Activated naive CD4-positive, alpha-beta T cell (primary cell): ENCODE measurements around the gene B4GALT4.
"Not testable (repeated sequence)": the region's sequence is repeated elsewhere in the genome, so short reads cannot be mapped to it uniquely, and the experiment has no call there.

ENCODE experiments used
- DNase-seq, 4 experiments: peaks; one replicate each; lab custom pipeline; 2025; lab: John Stamatoyannopoulos, UW

The B4GALT4 gene

GRCh38 chr3:119240591-119241434 is at the start of gene B4GALT4:
B4GALT4 (minus strand) TSS chr3:119240878; CDS start chr3:119230099, 10,779 bp downstream.
- DNase-seq = peak; percentile 21 to 59 (median 36)

GRCh38 chr3:119289404-119289770 is 48.7 kb upstream of the B4GALT4 start:
- no peak for DNase-seq

DNA sequence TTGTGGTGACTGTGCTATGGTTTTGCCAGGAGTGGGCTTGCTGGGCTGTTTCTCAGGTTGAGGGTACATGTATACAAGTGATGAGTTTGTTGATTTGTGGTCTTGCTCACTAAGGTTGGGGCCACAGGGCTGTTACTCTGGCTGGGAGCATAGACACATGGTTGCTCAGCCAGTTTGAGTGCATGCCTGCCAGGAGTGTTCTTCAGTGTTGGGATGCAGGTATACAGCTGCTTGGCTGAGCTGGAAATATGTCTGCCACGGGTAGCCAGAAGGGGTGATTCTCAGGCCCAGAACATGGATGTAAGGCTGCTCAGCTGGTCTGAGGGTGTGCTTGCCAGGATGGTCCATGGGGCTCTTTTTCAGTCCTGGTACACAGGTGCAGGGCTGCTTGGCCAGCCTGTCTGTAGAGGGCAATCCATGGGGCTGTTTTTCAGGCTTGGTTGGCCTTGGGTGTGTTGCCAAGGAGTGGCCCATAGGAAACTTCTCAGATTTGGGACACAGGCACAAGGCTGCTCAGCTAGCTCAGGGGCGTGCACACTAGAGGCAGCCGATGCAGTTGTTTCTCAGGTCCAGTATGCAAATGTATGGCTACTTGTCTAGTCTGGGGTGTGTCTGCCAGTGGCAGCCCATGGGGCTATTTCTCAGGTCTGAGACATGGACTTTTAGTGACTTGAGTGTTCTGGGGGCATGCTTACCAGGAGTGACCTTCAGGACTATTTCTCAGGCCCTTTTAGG is 48.2 kb upstream of the B4GALT4 start:
- DNase-seq = no peak

- DNase-seq = no peak
Observed at GRCh38 chr3:119279584-119280243, 39.0 kb upstream of the B4GALT4 start.

DNA sequence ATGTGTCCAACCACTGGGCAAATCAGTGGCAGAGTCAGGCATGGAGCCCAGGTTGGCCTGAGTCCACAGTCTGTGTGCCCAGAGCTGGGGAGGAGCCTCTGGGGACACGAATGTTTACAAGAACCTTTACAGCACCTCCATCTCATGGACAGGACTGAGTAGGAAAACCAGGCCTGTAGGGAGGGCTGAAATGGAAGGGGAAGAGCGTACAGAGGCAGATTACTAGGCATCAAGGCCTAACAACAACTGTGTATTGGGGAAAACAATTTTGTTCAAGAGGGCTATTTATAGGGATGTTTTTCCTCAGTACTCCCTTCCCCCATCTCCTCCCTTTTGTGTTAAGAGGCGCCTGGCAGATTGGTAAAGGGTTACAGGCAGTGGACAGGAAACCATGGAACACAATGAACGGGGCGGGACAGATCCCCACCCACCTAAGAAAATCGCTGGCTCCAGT is 38.5 kb upstream of the B4GALT4 start:
- no peak for DNase-seq

DNA sequence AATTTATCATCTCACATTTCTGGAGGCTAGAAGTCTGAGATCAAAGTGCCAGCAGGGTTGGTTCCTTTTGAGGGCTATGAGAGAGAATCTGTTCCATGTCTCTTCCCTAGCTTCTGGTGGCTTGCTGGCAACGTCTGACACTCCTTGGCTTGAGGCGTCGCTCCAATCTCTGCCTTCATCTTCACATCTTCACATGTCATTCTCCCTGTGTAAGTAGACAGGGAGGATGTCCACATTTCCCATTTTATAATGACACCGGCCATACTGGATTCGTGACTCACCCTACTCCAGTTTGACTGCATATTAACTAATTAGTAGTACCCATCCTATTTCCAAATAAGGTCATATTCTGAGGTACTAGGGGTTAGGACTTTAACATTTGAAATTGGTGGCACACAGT is 36.0 kb upstream of the B4GALT4 start:
- no peak for DNase-seq

DNA sequence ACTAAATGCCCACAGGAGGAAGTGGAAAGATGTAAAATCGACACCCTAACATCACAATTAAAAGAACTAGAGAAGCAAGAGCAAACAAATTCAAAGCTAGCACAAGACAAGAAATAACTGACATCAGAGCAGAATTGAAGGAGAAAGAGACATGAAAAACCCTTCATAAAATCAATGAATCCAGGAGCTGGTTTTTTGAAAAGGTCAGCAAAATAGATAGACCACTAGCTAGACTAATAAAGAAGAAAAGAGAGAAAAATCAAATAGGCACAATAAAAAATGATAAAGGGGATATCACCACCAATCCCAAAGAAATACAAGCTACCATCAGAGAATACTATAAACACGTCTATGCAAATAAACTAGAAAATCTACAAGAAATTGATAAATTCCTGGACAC is 29.5 kb upstream of the B4GALT4 start:
- not testable (repeated sequence) for DNase-seq

DNA sequence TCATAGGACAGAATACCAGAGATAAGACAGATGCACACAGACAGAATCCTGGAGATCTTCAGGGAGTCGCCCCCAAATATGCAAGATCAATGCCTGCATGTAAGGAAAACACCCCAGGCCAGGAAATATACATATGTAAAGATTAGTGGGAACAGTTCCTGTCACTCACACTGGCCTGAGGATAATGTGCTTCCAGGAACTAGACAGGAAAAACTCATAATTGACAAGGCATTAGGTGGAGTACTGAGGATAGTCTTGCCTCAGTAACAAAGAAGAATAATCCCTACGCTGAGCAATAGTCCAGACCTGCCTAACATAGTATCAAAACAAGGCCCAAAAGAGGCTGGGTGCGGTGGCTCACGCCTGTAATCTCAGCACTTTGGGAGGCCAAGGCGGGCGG is 20.4 kb upstream of the B4GALT4 start:
- DNase-seq = no peak

GRCh38 chr3:119259821-119260220 is 19.1 kb upstream of the B4GALT4 start:
- DNase-seq = no peak

- no peak for DNase-seq
Observed at GRCh38 chr3:119258915-119259314, 18.2 kb upstream of the B4GALT4 start.

DNA sequence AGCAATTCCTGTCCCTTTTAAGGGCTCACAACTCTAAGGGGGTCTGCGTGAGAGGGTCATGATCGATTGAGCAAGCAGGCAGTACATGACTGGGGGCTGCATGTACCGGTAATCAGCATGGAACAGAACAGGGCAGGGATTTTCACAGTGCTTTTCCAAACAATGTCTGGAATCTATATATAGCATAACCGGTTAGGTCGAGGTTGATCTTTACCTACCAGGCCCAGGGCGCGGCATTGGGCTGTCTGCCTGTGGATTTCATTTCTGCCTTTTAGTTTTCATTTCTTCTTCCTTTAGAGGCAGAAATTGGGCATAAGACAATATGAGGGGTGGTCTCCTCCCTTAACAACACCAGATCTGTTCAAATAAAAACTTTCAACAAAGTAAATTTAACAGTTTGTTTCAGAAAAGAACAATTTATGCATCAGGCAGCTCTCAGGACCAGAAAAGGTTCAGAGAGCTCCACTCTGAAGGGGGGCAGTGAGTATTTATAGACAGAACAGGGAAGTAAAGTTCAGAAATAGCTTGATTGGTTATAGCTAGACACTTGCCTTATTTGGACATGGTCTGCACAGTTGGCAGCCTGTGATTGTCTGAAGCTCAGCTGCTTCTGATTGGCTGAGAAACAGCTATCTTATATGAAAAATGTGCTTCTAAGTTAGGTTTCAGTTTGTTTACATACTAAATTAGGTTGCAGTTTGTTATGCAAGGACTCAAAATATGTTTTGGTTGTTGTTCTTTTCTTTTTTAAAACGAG is 17.2 kb upstream of the B4GALT4 start:
- no peak for DNase-seq

- no peak for DNase-seq
Observed at GRCh38 chr3:119257111-119257510, 16.4 kb upstream of the B4GALT4 start.

- no peak for DNase-seq
Observed at GRCh38 chr3:119255214-119255613, 14.5 kb upstream of the B4GALT4 start.

GRCh38 chr3:119245778-119246177 is 5.1 kb upstream of the B4GALT4 start:
- DNase-seq = no peak

- DNase-seq = no peak
Observed at GRCh38 chr3:119243712-119244111, 3.0 kb upstream of the B4GALT4 start.

- DNase-seq = not testable (repeated sequence)
Observed at GRCh38 chr3:119243058-119243529, 2.4 kb upstream of the B4GALT4 start.

GRCh38 chr3:119242387-119243057 is 1.8 kb upstream of the B4GALT4 start:
- DNase-seq = not testable (repeated sequence)

- no peak for DNase-seq
Observed at GRCh38 chr3:119240101-119240590, 532 bp downstream of the B4GALT4 start.

DNA sequence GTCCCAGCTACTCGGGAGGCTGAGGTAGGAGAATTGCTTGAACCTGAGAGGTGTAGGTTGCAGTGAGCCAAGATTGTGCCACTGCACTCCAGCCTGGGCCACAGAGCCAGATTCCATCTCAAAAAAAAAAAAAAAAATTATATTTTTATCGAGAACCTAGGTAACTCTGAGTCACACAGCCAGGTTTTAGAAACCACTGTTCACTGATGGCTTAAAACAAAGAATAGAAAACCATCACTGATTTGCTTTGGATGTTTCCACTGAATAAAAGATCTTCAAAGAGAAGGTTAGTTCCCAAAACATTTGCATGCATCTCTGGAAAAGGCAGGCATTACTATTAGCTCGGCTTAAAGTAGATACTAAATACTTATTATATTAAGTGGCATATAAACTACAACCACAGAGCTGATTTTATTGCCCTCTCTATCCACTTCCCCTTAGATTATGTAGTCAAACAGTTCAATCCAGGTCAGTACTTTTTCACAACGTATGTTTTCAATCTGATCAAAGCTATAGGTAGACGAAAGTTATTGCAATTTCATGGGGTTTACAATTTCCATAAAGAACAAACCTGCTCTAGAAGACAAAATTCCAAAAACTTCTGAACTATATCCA is 1.4 kb downstream of the B4GALT4 start:
- no peak for DNase-seq

- DNase-seq = no peak
Observed at GRCh38 chr3:119238363-119238762, 2.3 kb downstream of the B4GALT4 start.

GRCh38 chr3:119237299-119237698 is 3.4 kb downstream of the B4GALT4 start:
- no peak for DNase-seq
